GM12801 (cell line): ENCODE data around the gene ATG4D.

Experiments
- TF ChIP-seq, protein P1 (sequence below): IDR thresholded peaks from one replicate; pipeline ENCODE4 v1.5.1; 2011; ENCODE audit warnings: control low read depth; ENCODE audit not compliant: insufficient read length; ENCODE audit errors: extremely low read depth

The ATG4D gene

DNA sequence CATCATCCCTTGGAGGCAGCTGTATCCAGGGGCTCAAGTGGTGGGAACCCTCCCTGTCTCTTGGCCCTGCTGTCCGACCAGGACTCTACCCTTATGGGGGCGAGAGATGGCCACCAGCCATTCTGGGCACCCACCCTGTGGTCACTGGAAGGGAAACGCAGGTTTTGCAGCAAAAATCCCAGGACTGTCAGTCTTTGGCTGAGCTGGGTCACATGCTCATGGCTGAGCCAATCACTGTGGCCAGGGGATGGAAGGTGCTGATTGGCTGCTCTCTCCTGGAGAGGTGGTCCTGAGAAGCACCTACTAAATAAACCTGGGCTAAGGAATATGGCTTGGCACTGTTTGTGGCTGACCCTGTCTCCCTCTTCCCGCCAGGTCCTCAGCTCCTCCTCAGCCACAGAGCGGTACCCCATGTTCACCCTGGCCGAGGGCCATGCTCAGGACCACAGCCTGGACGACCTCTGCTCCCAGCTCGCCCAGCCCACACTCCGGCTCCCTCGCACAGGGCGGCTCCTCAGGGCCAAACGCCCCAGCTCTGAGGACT is 8.9 kb downstream of the ATG4D start:
- TF ChIP-seq, protein P1, sequence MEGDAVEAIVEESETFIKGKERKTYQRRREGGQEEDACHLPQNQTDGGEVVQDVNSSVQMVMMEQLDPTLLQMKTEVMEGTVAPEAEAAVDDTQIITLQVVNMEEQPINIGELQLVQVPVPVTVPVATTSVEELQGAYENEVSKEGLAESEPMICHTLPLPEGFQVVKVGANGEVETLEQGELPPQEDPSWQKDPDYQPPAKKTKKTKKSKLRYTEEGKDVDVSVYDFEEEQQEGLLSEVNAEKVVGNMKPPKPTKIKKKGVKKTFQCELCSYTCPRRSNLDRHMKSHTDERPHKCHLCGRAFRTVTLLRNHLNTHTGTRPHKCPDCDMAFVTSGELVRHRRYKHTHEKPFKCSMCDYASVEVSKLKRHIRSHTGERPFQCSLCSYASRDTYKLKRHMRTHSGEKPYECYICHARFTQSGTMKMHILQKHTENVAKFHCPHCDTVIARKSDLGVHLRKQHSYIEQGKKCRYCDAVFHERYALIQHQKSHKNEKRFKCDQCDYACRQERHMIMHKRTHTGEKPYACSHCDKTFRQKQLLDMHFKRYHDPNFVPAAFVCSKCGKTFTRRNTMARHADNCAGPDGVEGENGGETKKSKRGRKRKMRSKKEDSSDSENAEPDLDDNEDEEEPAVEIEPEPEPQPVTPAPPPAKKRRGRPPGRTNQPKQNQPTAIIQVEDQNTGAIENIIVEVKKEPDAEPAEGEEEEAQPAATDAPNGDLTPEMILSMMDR = no peak

DNA sequence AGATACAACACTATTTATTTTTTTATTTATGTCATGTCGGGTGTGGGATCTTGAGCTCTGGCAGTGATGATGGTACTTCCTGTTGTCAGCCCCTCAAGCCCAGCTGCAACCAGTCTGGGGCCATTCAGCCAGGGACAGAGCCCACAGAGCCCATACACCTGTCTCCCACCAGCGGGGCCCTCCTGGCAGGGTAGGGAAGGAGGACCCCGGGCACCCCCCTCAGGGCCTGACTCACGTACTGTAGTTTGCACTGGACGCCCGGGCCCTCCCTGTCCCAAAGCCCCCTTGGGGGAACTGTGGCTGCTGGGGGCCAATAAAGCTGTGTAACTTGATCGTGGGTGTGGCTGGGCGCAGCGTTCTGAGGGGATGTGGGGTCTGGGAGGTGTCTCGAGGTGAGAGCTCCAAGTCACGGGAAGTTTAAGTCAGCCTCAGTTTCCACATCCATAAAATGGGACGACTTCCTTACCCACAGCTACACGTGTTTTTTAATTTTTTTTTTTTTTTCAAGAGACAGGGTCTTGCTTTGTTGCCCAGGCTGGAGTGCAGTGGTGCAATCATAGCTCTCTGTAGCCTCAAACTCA is 9.5 kb downstream of the ATG4D start:
- TF ChIP-seq, protein P1 = no peak

DNA sequence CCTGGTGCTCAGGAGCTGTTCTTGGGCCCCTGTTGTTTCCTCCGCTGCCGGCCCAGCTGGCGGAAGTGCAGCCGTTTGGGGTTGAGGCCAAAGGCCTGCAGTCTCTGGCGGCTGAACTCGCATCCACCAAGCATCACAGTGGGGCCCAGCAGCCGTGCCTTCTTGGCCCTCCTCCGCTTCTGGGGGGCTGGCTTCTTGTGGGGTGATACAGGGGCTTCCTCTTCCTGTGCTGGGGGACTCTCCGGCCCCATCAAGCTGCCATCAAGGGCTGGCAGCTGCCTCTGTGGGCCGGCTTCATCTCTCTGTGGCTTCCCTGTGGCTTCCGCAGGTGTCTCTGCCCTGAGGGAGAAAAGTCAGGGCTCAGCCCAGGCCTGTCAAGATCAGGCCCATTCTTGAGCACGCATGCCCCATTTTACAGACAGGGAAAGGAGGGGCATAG is 10.3 kb downstream of the ATG4D start:
- TF ChIP-seq, protein P1 = no peak

DNA sequence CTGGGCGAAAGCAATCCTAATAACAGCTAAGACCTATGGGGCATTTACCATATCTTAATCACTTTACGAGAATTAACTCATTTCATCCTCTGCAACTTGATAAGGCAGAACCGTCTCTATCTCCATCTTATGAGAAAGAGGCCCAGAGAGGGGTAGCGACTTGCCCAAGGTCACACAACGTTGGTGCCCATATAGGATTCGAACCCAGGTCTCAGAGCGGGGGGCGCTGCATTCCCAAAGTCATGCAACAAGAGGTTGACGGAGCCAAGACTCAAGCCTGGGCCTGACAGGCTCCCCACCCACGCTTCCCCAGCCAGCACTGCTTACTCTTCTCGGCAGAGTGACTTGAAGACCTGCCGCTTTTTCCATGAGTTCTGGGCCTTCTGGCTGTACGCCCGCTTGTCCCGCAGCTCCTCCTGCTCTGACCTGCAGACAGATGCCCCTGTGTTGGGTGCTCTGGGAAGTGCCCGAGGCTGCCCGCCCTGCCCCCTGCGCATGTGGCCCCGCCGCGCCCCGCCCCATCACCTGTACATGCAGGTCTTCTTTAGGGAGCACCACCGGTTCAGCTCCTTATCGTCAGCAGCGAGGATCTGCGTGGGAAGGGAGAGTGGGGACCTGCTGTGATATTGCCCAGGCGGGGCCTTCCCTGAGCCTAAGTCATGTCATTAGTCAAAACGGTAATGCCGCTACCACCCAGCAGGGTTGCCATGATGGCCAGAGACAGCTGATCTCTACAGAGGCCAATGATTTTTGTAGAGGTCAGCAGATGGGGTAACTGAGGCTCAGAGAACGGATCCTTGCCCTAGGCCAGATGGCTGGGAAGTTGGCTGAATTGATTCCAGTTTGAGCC is 11.3 kb downstream of the ATG4D start:
- TF ChIP-seq, protein P1 = no peak

DNA sequence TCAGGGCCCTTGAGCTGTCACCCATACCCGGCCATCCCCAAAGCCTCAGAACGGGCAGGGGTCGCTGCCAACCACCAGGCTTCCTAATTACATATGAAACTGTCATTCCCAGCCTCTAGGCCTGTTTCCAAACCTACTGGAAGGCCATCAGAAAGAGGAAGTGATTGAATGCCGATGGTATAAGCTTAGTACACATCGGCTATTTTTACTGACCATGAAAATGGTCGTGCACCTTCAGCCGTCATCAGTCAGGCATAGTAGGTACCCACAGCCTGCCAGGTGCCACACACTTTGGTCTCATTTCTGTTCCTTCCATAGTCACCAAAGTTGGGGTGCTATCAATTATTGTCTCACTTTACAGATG is 11.9 kb downstream of the ATG4D start:
- TF ChIP-seq, protein P1 = no peak

DNA sequence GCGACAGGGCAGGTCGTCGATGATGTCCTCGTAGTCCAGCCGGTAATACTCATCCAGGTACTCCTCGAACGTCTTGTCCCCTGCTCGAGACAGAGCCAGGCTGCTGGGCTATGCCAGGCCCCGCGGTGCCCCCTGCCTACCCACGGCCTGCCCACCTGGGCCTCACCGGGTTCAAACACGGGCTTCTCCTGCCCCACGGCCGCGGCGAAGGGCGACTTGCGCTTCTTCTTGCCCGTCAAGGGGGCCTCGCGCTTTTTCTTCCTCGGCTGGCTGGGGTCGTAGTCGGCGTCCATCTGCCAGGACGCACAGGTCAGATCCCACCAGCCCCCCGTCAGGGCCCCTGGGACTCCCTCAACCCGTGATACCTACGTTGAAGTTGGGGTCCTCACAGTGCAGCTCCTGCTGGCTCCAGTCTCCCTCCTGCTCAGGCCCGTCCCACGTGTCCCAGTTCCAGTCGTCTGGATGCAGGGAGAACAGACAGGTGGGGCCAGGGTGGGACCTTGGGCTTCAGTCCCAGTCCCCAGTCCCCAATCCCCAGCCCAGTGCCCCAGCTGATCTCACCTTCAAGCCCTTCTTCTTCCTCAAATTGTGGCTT is 14.0 kb downstream of the ATG4D start:
- TF ChIP-seq, protein P1 = no peak

DNA sequence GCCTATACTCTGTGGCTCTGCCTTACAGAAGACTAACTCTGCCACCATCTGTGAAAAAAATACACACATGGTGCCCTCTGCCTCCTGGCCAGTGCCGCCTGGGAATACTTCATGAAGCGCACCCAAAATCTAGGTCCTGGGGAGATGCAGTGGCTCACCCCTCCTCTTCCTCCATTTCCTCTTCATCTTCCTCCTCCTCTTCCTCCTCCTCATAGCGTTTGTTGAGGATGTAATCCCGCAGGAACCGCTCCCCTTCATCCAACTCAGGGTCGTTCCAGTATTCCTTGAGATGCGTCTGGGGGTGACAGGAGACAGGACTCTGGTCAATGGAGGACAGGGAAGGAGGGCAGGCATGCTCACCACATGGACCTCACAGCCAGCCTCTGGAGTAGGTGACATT is 16.4 kb downstream of the ATG4D start:
- TF ChIP-seq, protein P1 = no peak
